IPS-11a (cell line): ENCODE data around the gene NIM1K.
A peak's percentile ranks its signal among the peaks of the same experiment; 100 is the strongest.
"Not testable (repeated sequence)": the region's sequence is repeated elsewhere in the genome, so short reads cannot be mapped to it uniquely, and the experiment has no call there.

Source experiments
- H3K4me3 ChIP-seq: one replicate; pipeline ENCODE4 v1.5.1; 2013; ENCODE audit warnings: low read depth, low read length, control low read depth

NIM1K gene

DNA sequence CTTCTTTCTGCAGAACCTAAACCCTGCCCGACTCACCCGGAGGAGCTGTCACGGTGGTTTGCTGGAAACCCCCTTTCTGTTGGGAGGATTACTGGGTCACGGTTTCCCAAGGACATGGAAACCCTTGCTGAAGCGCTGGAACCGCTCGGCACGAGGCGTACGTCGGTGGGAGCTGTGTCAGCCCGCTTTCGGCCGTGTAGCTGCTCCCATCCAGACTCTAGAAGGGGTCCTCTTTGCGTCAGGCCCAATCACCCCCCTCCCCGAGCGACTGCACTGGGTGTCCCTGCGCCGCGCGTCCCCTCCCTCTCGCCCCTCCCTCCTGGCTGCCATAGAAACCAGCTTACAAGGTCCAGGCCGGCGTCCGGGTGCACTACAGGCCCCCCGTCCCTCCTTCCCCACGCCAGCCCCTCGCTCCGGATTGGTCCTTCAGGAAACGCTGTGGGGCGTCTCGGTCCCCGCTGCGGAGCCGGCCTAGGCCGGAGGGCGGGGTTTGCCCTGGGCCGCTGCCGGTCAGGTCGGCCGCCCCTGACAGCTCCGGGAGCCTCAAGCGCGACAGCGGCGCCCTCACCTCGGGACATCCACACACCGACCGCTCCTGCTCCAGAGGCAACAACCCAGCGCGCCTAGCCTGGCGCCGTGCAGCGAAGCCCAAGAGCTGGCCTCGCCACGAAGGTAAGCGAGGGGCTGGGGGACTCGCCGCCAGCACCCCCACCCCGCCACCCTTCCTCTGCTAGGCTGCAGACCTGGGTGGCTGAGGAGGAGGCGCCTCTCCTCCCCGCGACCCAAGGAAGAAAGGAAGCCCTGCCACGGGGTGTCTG lies at the start of gene NIM1K:
Gene NIM1K (plus strand): TSS at position 486 of the 818 bp plus-strand sequence. CDS start 53,551 bp downstream, outside the sequence.
- peak within 1 kb of the TSS; percentile 48 for H3K4me3 ChIP-seq

DNA sequence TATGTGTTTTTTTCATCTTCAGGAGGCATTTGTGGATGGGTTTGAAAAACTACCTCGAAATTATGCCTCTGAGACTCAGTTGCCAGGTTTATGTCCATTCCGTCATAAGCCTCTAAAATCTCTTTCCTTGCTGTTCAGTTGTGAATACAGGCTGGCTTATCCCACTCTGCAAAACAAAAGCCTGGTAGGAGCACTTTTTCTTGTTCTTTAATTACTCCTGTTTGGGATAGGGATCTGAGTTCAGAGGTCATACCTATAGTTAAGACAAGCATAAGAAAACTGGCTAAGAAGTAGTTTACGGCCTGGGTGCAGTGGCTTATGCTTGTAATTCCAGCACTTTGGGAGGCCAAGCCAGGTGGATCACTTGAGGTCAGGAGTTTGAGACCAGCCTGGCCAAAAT lies 47.0 kb upstream of the NIM1K start:
- no peak overlapping the region for H3K4me3 ChIP-seq

DNA sequence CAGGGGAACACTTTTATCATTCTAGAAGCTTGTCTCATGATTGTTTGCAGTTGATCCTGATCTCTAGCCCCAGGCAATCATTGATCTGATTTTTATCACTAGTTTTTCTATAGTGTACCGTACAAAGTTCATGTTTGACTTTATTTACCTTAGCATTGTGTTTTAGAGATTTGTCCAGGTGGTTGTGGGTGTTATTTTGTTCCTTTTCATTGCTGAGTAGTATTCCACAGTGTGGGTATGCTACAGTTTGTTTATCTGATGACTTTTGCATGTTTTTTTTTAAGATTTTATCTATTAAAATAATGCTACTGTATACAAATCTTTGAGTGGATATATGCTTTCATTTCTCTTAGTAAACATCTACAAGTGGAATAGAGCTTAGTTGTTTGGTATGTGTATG lies 45.1 kb upstream of the NIM1K start:
- H3K4me3 ChIP-seq = no peak overlapping the region

DNA sequence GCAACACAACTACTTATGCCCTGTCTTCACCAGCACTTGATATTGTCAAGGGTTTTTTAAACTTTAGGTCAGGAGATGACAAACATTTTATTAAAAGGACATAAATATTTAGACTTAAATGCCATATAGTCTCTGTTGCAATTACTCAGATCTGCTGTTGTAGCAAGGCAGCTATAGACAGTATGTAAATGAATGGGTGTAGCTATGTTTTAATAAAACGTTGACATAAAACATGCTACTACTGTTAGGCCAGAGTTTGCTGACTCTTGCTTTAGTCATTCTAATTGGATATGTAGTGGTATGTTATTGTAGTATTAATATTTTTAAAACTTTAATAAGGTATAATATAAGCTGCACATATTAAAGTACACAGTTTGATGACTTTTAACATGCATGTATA lies 43.6 kb upstream of the NIM1K start:
- H3K4me3 ChIP-seq = no peak overlapping the region

DNA sequence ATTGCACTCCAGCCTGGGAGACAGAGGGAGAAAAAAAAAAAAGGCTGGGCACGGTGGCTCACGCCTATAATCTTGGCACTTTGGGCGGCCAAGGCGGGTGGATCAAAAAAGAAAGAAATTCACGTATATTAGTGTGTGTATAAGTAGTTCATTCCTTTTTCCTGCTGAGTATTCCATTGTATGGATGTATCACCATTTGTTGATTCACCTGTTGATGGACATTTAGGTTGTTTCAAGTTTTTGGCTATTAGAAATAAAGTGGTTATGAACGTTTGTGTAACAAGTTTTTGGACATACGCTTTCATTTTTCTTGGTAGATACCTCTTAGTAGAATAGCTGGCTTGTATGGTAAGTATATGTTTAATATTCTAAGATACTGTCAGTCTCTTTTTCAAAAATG lies 42.8 kb upstream of the NIM1K start:
- no peak overlapping the region for H3K4me3 ChIP-seq

DNA sequence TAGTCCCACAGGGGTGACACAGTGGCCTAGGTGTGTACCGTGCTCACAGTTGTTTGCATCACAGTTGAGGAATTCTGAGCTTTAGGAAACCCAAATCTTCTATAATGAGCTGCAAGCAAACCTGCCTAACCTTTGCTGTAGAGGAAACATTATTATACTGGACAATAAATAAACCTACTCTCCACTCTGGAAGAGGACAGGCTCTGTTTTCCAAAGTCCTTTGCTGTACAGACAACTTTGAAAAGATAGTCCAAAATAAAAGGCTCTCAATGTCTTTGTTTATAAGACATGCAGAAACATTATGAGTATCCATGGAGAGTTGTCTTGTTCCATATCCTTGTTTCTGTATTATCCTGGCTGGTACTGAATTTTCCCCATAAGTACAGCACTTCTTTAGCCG lies 42.0 kb upstream of the NIM1K start:
- no peak overlapping the region for H3K4me3 ChIP-seq

DNA sequence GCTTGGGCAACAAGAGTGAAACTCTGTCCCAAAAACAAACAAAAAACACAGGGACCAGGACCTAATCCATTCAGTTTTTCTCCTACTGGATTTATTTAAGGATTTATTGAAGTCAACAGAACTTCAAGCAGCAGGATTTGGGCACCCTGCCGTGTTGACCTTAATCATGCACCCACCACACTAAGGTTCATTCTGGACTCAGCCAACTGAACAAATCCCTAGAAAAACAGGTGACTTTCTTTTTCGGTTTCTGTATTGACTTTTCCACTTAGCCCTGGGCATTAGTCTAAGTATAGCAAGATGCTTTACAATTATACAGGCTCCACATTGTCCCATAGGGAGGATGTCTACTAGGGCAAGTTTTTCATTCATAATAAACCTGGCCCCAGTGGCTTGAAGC lies 41.3 kb upstream of the NIM1K start:
- H3K4me3 ChIP-seq = no peak overlapping the region

DNA sequence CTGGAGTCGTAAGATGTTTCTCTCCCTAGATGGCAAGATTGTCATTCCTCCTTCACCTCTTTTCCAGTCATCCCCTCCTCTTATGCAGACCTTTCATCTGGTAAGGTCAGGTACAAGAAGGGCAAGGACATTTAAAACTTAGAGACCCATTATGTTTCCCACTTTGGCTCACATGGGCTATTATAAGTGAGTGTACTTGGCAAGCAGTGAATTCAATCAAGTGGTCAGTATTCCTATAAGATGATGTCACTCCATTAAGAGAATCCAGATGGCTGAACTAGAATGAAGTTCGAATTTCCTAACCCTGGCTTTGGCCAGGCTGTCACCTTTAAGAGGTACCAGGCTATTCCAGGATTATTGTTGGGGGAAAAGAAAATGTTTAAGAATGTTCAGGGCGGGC lies 39.1 kb upstream of the NIM1K start:
- H3K4me3 ChIP-seq = no peak overlapping the region

DNA sequence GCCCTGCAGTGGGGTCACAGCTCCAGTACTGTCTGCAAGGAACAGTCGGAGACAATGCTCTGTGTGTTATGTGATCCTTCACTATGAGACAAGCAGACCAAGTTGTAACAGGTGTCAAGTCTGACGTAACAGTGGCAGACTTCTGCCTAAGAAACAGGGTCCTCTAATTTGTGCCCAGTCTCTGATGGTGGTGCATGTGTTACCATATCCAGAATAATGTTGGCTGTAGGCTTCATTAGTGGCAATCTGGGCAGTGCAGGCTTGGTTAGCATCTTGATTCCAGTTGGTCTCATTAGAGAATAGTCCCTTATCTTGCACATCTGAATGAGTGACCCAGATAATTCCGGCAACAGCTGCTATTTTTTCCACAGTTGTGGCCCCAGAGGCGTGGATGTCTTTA lies 37.6 kb upstream of the NIM1K start:
- H3K4me3 ChIP-seq = no peak overlapping the region

DNA sequence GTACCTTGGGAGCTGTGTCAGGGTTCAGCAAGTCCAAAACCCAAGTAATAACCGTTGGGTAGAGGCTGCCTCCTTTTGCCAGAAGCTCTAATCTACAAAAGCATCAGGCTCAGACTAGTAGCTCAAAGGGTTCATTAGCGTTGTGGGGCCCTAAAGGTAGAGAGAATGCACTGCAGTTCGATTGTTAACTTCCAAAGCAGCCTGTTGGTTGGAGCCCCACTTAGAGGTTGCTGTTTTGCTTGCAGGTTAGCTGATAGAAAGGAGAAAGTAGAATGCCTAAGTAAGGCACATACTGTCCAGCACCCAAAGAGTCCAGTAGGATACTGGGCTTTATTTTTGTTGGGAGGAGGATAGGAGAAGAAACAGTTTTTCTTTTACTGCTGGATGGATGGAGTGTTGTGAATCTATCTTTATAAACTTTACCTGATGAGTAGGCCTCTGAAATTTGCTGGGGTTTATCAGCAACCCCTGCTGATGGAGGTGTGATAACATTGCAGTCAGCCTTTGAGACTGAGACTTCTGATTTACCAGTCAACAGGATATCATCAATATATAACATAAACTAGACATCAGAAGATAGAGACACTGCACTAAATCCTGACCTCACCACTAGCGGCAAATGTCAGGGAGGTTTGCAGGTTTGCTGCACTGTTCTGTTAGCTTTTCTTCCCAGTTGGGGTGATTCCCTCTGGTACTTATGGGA lies 36.5 kb upstream of the NIM1K start:
- no peak overlapping the region for H3K4me3 ChIP-seq

DNA sequence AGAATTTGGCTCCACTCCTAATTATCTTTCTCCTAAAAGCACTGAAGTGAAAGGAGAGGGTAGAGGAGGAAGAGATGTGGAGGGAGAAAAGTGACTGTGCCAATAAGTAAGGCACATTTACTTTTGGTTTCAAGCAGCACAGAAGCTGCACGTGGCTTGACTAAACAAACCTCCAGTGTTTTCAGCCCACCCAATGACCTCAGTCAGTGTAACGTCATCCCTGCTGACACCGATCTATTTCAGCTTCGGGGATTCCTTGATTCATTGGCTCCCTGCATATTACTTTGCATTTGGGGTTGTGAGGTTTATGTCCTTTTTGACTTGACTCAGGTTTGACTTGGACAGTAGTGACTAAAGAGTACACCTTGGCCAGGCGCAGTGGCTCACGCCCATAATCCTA lies 35.6 kb upstream of the NIM1K start:
- no peak overlapping the region for H3K4me3 ChIP-seq

DNA sequence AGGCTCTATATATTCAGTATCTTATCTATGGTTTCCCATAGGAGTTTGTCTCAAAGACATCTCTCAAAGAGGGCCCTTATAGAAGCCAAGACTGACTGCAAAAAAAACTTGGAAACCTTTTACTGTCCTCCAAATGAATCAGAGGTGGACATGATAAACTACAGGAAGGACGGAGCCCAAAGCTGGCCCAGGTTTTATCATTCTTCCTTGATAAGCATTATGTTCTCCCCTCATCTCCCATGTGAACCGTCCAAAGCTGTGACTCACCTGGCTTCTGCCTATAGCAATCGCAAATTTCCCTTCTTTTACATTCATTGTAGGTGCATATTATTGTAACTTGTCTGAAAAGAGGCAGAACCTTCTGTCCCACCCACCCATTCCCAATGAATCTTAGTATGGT lies 35.0 kb upstream of the NIM1K start:
- H3K4me3 ChIP-seq = no peak overlapping the region

DNA sequence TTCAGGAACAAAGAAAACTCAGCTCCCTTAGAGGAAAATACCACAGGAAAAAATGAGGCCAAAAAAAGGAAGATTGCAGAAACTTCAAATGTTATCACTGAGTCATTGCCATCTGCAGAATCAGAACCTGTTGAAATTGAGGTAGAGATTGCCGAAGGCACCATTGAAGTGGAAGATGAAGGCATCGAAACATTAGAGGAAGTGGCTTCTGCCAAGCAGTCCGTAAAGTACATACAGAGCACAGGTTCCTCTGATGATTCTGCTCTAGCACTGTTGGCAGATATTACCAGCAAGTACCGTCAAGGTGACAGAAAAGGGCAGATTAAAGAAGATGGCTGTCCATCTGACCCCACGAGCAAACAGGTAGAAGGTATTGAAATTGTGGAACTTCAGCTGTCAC lies 30.8 kb upstream of the NIM1K start:
- H3K4me3 ChIP-seq = no peak overlapping the region

DNA sequence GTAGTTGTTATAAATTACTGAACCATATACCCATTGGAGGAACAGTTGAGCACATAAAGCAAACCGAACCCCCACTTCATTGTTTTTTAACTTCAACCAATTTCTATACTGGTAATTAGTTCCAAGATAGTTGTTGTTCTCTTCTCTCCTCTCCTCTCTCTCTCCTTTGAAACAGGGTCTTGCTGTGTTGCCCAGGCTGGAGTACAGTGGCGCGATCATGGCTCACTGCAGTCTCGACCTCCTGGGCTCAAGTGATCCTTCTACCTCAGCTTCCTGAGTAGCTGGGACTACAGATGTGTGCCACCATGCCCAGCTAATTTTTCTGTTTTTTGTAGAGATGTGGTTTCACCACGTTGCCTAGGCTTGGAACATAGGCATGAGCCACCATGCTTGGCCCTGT lies 27.2 kb upstream of the NIM1K start:
- not testable (repeated sequence) for H3K4me3 ChIP-seq

DNA sequence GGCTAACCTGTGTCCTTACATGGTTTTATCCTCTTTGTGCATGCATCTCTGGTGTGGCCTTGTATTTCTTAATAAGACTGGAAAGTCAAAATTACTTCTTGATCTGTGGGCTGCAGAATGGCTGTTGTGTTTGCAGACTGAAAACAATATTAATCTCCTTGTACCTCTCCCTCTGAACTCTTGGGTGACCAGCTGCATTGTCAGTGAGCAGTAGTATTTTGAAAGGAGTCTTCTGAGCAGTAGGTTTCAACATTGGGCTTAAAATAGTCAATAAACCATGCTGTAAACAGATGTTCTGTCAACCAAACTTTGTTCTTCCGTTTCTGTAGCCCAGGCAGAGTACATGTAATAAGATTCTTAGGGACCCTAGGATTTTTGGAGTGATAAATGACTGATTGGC lies 26.7 kb upstream of the NIM1K start:
- no peak overlapping the region for H3K4me3 ChIP-seq

DNA sequence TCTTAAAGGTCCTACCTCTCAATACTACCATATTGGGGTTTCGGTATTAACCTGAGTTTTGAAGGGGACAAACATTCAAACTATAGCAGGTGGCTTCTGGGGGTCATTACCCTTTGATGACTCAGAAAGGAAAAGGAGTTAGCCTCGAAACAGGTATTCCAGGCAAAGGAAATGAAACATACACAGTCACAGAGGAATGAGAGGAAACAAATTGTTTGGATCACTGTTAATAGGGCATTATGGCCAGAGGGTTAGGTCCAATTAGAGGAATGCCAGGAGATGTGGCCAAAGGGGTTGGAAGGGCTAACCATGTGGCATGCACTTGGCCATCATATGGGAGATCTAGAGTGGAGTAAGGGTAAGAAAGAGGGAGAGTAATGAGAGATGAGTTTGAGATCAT lies 23.9 kb upstream of the NIM1K start:
- no peak overlapping the region for H3K4me3 ChIP-seq

DNA sequence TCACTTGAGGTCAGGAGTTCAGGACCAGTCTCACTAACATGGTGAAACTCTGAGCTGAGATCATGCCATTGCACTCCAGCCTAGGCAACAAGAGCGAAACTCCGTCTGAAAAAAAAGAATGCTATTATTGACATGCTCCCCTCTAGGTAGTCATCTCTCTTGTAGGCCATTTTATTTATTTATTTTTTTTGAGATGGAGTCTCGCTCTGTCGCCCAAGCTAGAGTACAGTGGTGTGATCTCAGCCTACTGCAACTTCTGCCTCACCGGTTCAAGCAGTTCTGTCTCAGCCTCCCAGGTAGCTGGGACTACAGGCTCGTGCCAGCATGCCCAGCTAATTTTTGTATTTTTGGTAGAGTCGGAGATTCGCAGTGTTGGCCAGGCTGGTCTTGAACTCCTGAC lies 20.6 kb upstream of the NIM1K start:
- no peak overlapping the region for H3K4me3 ChIP-seq

DNA sequence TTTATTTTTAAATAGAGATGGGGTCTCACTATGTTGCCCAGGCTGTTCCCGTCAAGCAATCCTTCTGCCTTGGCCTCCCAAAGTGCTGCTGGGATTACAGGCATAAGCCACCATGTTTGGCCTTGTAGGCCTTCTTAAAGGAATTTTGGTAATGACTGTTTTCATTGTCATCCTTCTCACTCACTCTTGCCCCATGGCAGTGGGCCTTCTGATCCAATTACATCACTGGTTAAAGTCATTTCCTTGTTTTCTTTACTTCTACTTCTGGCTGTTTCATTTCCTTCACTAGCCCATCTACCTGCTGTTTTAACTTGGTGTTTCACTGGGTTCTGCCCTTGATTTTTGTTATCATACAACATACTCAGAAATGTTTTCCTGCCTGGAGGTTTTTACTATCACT lies 20.1 kb upstream of the NIM1K start:
- H3K4me3 ChIP-seq = no peak overlapping the region

DNA sequence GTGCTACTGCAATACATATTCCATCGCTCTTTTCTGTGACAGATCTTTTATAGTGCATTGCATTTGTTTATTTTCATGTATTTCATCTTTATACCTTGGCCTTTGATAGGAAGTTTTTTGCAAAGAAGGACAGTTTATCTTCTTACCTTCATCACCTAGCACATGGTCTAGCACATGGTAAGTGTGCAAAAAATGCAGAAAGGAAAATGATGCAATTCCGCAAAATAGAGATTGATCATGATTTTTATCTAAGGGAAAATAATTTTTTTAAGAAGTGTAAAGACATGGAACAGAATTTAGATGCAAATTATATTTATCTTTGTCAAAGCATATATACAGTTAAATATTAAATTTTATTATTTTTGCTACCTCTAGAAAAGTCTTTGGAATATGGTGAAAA lies 19.2 kb upstream of the NIM1K start:
- no peak overlapping the region for H3K4me3 ChIP-seq

DNA sequence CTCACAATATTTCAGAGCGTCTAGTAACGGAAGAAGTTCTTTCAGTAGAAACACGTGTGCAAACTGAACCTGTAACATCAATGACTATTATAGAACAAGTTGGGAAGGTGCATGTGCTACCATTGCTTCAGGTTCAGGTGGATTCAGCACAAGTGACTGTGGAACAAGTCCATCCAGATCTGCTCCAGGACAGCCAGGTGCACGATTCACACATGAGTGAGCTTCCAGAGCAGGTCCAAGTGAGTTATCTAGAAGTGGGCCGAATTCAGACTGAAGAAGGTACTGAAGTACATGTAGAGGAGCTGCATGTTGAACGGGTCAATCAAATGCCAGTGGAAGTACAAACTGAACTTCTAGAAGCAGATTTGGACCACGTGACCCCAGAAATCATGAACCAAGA lies 17.4 kb upstream of the NIM1K start:
- H3K4me3 ChIP-seq = no peak overlapping the region

DNA sequence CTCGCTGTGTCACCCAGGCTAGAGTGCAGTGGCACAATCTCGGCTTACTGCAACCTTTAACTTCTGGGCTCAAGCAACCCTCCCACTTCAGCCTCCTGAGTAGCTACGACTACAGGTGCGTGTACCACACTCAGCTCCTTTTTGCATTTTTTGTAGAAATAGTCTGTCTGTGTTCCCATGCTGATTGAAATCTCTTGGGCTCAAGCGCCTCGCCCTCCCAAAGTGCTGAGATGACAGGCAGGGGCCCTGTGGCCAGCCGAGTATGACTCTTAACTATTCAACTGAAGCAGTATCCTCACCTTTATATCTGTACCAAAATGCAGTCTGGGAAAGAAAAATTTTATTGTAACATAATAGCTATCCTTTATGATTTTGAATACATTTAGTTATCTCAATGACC lies 12.2 kb upstream of the NIM1K start:
- H3K4me3 ChIP-seq = no peak overlapping the region

DNA sequence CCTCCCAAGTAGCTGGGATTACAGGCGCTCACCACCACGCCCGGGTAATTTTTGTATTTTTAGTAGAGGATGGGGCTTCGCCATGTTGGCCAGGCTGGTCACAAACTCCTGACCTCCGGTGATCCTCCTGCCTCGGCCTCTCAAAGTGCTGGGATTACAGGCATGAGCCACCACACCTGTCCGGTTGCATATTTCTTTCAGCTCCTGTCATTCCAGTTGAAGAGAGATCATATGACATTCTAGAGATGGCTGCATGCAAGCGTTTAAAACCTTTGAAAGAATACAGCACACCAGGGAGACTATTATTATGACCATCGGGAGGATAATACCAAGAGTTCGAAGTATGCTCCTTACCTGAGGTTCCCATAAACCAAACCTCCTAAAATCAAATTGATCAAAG lies 9.6 kb upstream of the NIM1K start:
- no peak overlapping the region for H3K4me3 ChIP-seq

DNA sequence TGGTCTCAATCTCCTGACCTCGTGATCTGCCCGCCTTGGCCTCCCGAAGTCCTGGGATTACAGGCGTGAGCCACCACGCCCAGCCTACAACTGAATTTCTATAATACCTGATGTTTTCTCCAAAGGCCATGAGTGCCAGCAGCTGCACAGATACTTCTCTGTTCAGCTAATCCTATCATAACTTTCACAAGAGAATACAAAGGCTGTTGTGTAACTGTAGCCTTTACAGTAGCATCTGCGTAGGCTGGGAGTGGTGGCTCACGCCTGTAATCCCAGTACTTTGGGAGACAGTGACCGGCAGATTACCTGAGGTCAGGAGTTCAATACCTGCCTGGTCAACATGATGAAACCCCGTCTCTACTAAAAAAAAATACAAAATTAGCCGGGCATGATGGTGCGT lies 8.9 kb upstream of the NIM1K start:
- H3K4me3 ChIP-seq = not testable (repeated sequence)
